ENCODE results near the gene SPNS3. TPM values are rescaled to one million over a fixed set of nuclear protein-coding genes. Genes with fewer than 3 reads are reported as not detected.

The SPNS3 gene
- total RNA-seq, 2 experiments from 2014 or later, result 6.4 to 8.4 TPM

DNA sequence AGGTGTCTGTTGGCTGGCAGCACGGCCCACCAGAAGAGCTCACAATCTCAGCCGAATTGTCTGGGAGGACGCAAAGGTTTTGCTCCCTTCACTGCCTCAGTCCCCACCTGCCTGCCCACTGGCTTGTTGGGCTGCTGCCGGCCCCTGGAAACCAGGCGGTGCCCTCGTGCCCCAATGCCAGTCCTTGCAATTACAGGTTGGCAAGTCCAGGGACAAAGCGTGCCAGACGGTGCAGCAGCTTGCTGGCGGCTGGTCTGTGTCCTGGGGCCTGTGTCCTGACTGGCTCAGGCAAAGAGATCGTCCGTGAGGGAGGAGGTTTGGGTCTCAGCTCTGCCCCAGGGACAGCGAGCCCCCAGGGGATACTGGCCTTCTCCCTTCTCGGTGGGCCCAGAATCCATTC lies 40.4 kb downstream of the SPNS3 start:
- ATAC-seq (no peak), DNase-seq (no peak)
- Mint-ChIP-seq H3K27ac (no peak overlapping the region), H3K36me3 (ENCODE audit: low read depth) (no peaks in the 10 kb centered on the region), H3K4me1 (peaks cover 7% of the 10 kb centered on the region), H3K9me3 (ENCODE audit: low read depth) (no peaks in the 10 kb centered on the region), H3K27me3 (no peaks in the 10 kb centered on the region), H3K4me3 (no peak overlapping the region)
- intact Hi-C loops (cut with DNase I, micrococcal nuclease), result no loop called here
- ChIA-PET POLR2A (no interaction called here), CTCF (interaction anchor here (0.6 to 0.7 kb wide), 2 partner anchors 272 to 350 kb away, joined by 3 to 6 read pairs; no protein-coding TSS in a partner anchor)

- Mint-ChIP-seq H3K4me1 (peaks cover 7% of the 10 kb centered on the region), H3K27ac (no peak overlapping the region), H3K9me3 (ENCODE audit: low read depth) (no peaks in the 10 kb centered on the region), H3K27me3 (no peaks in the 10 kb centered on the region), H3K4me3 (no peak overlapping the region), H3K36me3 (ENCODE audit: low read depth) (no peaks in the 10 kb centered on the region)
- no peak for ATAC-seq
- intact Hi-C loops (cut with DNase I, micrococcal nuclease), result no loop called here
- ChIA-PET CTCF (interaction anchor here (0.6 to 0.7 kb wide), 2 partner anchors 111 to 273 kb away, joined by 3 to 4 read pairs; no protein-coding TSS in a partner anchor), POLR2A (interaction anchor here (0.6 kb wide), 1 partner anchor 378 kb away, joined by 5 read pairs; no protein-coding TSS in a partner anchor)
- DNase-seq, result no peak
Observed at GRCh38 chr17:4475001-4475400, 41.3 kb downstream of the SPNS3 start.

GRCh38 chr17:4475463-4475862 lies 41.7 kb downstream of the SPNS3 start:
- ATAC-seq (no peak), DNase-seq (no peak)
- Mint-ChIP-seq H3K36me3 (ENCODE audit: low read depth) (no peaks in the 10 kb centered on the region), H3K4me1 (peaks cover 7% of the 10 kb centered on the region), H3K27me3 (no peaks in the 10 kb centered on the region), H3K4me3 (no peak overlapping the region), H3K9me3 (ENCODE audit: low read depth) (no peaks in the 10 kb centered on the region), H3K27ac (no peak overlapping the region)
- CTCF ChIA-PET, result interaction anchor here (0.6 kb wide), 1 partner anchor 111 kb away, joined by 4 read pairs; no protein-coding TSS in a partner anchor
- POLR2A ChIA-PET, result interaction anchor here (0.6 kb wide), 1 partner anchor 378 kb away, joined by 5 read pairs; no protein-coding TSS in a partner anchor
- intact Hi-C loops (cut with DNase I, micrococcal nuclease), result no loop called here

DNA sequence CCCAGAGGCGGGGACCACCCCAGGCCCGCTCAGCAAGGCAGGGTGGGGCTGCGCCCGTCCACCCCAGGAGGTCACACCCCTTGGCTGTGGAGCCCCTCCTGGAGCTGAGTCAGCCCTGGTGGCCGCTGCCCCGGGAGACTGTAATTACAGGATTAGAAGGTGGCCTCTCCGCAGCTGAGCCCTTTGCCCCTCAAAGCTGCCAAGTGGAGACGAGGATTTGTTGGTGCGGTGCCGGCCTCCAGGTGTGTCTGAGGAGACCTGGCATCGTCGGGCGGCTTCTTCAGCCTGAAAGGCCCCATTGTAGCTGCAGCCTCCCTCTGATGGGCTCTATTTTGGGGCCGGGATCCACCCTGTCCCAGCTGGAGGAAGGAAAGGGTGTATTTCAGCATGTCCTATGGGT lies 42.3 kb downstream of the SPNS3 start:
- no peaks in the 10 kb centered on the region for H3K36me3 Mint-ChIP-seq (ENCODE audit: low read depth)
- H3K4me1 Mint-ChIP-seq, result peaks cover 12% of the 10 kb centered on the region
- no peak overlapping the region for H3K27ac Mint-ChIP-seq
- H3K4me3 Mint-ChIP-seq, result no peak overlapping the region
- ChIA-PET POLR2A (no interaction called here), CTCF (no interaction called here)
- ATAC-seq (no peak), DNase-seq (no peak)
- intact Hi-C loops (cut with DNase I, micrococcal nuclease), result no loop called here
- H3K27me3 Mint-ChIP-seq, result no peaks in the 10 kb centered on the region
- no peaks in the 10 kb centered on the region for H3K9me3 Mint-ChIP-seq (ENCODE audit: low read depth)

DNA sequence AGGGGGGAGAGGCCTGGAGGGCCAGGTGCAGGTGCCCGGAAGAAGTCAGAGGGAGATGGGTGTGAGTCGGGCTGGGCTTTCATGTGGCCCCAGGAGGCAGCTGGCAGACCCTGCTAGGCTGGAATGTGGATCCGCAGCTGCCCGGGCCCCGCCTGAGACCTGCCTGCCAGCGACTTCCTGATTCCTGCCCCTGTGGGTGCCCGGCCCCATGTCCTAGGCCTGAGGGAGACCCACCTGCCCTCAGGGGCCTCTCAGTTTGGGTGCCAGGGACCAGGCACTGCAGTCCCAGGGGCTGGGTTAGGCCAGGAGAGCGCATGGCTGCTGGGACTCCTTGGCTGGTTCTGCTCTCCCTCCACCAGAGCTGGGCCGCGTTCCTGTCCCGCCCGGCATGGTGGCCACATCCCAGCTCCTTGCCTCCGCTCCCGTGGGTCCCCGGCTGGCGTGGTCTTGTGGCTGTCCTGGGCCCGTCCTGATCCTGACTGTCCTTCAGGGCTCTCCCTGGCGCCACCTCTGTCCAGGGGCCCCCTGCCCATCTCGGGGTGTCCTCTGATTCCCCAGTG lies 42.9 kb downstream of the SPNS3 start:
- Mint-ChIP-seq H3K4me1 (peaks cover 18% of the 10 kb centered on the region), H3K36me3 (ENCODE audit: low read depth) (no peaks in the 10 kb centered on the region), H3K27me3 (no peaks in the 10 kb centered on the region), H3K4me3 (no peak overlapping the region), H3K27ac (no peak overlapping the region), H3K9me3 (ENCODE audit: low read depth) (no peaks in the 10 kb centered on the region)
- DNase-seq, result no peak
- POLR2A ChIA-PET, result no interaction called here
- no peak for ATAC-seq
- CTCF ChIA-PET, result no interaction called here
- intact Hi-C loops (cut with DNase I, micrococcal nuclease), result no loop called here

GRCh38 chr17:4477255-4477791 lies 43.6 kb downstream of the SPNS3 start:
- DNase-seq, result peak; percentile 51
- ChIA-PET POLR2A (no interaction called here), CTCF (no interaction called here)
- ATAC-seq, result peak; percentile 67
- Mint-ChIP-seq H3K27ac (no peak overlapping the region), H3K27me3 (no peaks in the 10 kb centered on the region), H3K4me3 (no peak overlapping the region), H3K9me3 (ENCODE audit: low read depth) (no peaks in the 10 kb centered on the region), H3K4me1 (peaks cover 25% of the 10 kb centered on the region), H3K36me3 (ENCODE audit: low read depth) (no peaks in the 10 kb centered on the region)
- intact Hi-C loops (cut with DNase I, micrococcal nuclease), result no loop called here

- Mint-ChIP-seq H3K4me1 (peaks cover 29% of the 10 kb centered on the region), H3K4me3 (no peak overlapping the region), H3K36me3 (ENCODE audit: low read depth) (no peaks in the 10 kb centered on the region), H3K27me3 (no peaks in the 10 kb centered on the region), H3K27ac (no peak overlapping the region), H3K9me3 (ENCODE audit: low read depth) (no peaks in the 10 kb centered on the region)
- intact Hi-C loops (cut with DNase I, micrococcal nuclease), result no loop called here
- CTCF ChIA-PET, result no interaction called here
- DNase-seq, result no peak
- POLR2A ChIA-PET, result no interaction called here
- no peak for ATAC-seq
Observed at GRCh38 chr17:4478318-4478830, 44.6 kb downstream of the SPNS3 start.

DNA sequence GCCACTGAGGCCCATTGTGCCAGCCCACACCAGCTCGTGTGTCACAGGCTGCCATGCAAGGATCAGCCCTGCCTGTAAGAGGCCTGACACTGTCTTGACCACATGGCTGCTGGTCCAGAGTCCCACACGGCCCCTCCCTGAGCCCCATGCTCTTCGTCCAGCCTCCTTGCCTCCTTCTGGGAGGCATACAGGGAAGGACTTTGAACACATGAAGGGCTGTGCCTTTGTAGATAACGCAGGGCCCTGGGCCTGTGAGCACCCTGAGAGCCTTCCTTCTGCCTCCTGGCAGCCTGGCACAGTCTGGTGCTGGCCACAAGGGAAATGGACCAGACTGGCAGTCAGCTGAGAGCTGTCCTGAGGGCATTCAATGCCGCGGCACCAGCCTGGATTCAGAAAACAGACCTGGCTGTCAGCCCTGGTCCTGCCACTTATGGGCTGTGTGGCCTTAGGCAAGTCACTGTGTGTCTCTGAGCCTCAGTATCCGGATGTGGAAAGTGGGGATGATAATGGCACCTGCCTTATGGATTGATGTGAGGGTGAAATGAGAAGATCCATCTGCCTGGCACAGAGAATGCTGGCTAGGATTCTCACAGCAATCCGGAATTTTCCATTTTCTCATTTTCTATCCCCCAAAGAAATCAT lies 45.7 kb downstream of the SPNS3 start:
- DNase-seq (no peak), ATAC-seq (no peak)
- Mint-ChIP-seq H3K27ac (no peak overlapping the region), H3K27me3 (no peaks in the 10 kb centered on the region), H3K4me3 (no peak overlapping the region), H3K9me3 (ENCODE audit: low read depth) (no peaks in the 10 kb centered on the region), H3K4me1 (peaks cover 33% of the 10 kb centered on the region), H3K36me3 (ENCODE audit: low read depth) (no peaks in the 10 kb centered on the region)
- intact Hi-C loops (cut with DNase I, micrococcal nuclease), result no loop called here
- ChIA-PET CTCF (no interaction called here), POLR2A (no interaction called here)

DNA sequence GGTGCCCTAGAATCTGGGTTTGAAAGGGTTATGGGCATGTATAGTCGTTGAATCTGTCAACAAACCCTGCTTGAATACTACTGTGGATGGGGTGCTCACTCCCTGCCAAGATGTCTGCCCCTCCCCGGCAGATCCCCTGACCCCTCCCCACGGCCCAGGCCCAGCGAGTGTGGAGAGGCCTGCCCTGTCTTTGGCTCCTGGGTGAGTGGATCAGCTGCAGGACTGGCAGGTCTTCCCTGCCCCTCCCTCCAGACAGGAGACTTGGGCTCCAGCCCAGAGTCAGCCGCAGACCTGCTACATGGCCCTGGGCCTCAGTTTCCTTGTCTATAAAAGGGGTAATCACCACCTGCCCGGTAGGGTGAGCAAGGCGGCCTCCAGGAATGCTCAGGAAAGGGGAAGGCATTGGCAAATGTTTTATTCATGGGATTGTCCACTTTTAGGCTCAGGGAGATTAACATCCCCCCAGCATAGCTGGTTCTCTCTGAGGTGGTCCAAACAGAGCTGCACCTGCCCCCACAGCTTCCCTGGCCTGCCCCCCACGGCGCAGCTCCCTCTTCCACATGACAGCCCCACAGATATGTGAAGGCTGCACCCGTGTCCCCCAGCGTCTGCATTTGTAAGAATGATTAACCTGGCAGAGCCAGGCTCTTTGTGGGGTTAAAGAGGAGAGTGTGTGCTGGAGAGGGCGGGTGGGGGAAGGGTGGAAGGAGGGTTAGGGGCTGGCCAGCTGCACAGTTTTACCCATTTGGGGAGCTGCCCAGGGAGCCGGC lies 46.4 kb downstream of the SPNS3 start:
- no peaks in the 10 kb centered on the region for H3K27me3 Mint-ChIP-seq
- ChIA-PET POLR2A (no interaction called here), CTCF (interaction anchor here (0.7 to 1.3 kb wide), 3 partner anchors 20 to 87 kb away, joined by 3 to 4 read pairs (median 3); no protein-coding TSS in a partner anchor)
- DNase-seq (no peak), ATAC-seq (no peak)
- no peak overlapping the region for H3K27ac Mint-ChIP-seq
- peaks cover 39% of the 10 kb centered on the region for H3K4me1 Mint-ChIP-seq
- no peaks in the 10 kb centered on the region for H3K36me3 Mint-ChIP-seq (ENCODE audit: low read depth)
- H3K4me3 Mint-ChIP-seq, result no peak overlapping the region
- no peaks in the 10 kb centered on the region for H3K9me3 Mint-ChIP-seq (ENCODE audit: low read depth)
- intact Hi-C loops (cut with DNase I, micrococcal nuclease), result no loop called here

- H3K36me3 Mint-ChIP-seq (ENCODE audit: low read depth), result no peaks in the 10 kb centered on the region
- CTCF ChIA-PET, result interaction anchor here (0.8 to 1.3 kb wide), 3 partner anchors 19 to 281 kb away, joined by 3 to 4 read pairs (median 3); no protein-coding TSS in a partner anchor
- intact Hi-C loops (cut with DNase I, micrococcal nuclease), result no loop called here
- ATAC-seq (peak; percentile 77), DNase-seq (peak; percentile 63)
- H3K4me1 Mint-ChIP-seq, result peaks cover 47% of the 10 kb centered on the region
- no peaks in the 10 kb centered on the region for H3K27me3 Mint-ChIP-seq
- peak overlapping the region; percentile 93 for H3K27ac Mint-ChIP-seq
- H3K4me3 Mint-ChIP-seq, result peak overlapping the region; percentile 49
- POLR2A ChIA-PET, result interaction anchor here (1.0 kb wide), 1 partner anchor 221 kb away, joined by 3 read pairs; no protein-coding TSS in a partner anchor
- no peaks in the 10 kb centered on the region for H3K9me3 Mint-ChIP-seq (ENCODE audit: low read depth)
Observed at GRCh38 chr17:4480929-4481898, 47.5 kb downstream of the SPNS3 start.

Measured in activated CD4-positive, alpha-beta T cell treated with anti-CD3 and anti-CD28 coated beads for 36 hours (primary cell).